CD8-positive, alpha-beta memory T cell (primary cell): Measurements from ENCODE around the gene NR5A2. TPM values are rescaled to one million over a fixed set of nuclear protein-coding genes. Genes with fewer than 3 reads are reported as not detected.

Experiments
- CTCF ChIA-PET: fragments of 350-600 bp; sonication (Branson Sonifier 250); formaldehyde crosslinking; loops from one replicate; lab custom pipeline; 2021; ENCODE audit warnings: antibody characterized with exemption; lab: Charles Lee
- POLR2A ChIA-PET: fragments of 350-600 bp; sonication (Branson Sonifier 250); formaldehyde crosslinking; loops from one replicate; lab custom pipeline; 2021; ENCODE audit warnings: antibody characterized with exemption; lab: Charles Lee
- DNase-seq, 5 donors: peaks; one replicate each; pipeline versions ENCODE4 v3.0.0 to v3.0.0-alpha.2; 2020 to 2022; ENCODE audit warnings: mixed read lengths in 1 of 5
- H3K27ac ChIP-seq: one replicate; pipeline ENCODE4 v1.7.0; 2013; ENCODE audit warnings: low read depth, mild to moderate bottlenecking, low read length, moderate library complexity
- H3K27me3 ChIP-seq: 2 replicates; pipeline ENCODE4 v1.7.0; 2013; ENCODE audit warnings: low read length, mild to moderate bottlenecking; ENCODE audit not compliant: insufficient read depth, poor library complexity, severe bottlenecking
- H3K36me3 ChIP-seq: 2 replicates; pipeline ENCODE4 v1.7.0; 2013; ENCODE audit warnings: mild to moderate bottlenecking, low read length, moderate library complexity; ENCODE audit not compliant: insufficient read depth
- H3K4me1 ChIP-seq: 2 replicates; pipeline ENCODE4 v1.7.0; 2013; ENCODE audit warnings: mild to moderate bottlenecking, low read length, moderate library complexity; ENCODE audit not compliant: insufficient read depth
- H3K4me3 ChIP-seq: 2 replicates; pipeline ENCODE4 v1.7.0; 2013; ENCODE audit warnings: mild to moderate bottlenecking, low read length
- H3K9me3 ChIP-seq: 2 replicates; pipeline ENCODE4 v1.7.0; 2013; ENCODE audit warnings: mild to moderate bottlenecking, low read length
- H3K27ac Mint-ChIP-seq, 8 donors: one replicate each; pipeline ENCODE4 v1.8.0; 2020 to 2021; ENCODE audit warnings: mixed read lengths in 8 of 8, mild to moderate bottlenecking in 6 of 8, inconsistent platforms in 3 of 8, moderate library complexity in 3 of 8
- H3K27me3 Mint-ChIP-seq, 2 donors: one replicate each; pipeline ENCODE4 v1.8.0; 2020 to 2021; ENCODE audit warnings: mixed read lengths in 2 of 2, mild to moderate bottlenecking in 1 of 2, moderate library complexity in 1 of 2
- H3K36me3 Mint-ChIP-seq, 3 donors: one replicate each; pipeline ENCODE4 v1.8.0; 2020 to 2021; ENCODE audit warnings: mixed read lengths in 3 of 3, inconsistent platforms in 1 of 3, mild to moderate bottlenecking in 1 of 3
- H3K4me1 Mint-ChIP-seq, 3 donors: one replicate each; pipeline ENCODE4 v1.8.0; 2020 to 2021; ENCODE audit warnings: mixed read lengths in 3 of 3, inconsistent platforms in 1 of 3, mild to moderate bottlenecking in 1 of 3
- H3K4me3 Mint-ChIP-seq, 7 donors: one replicate each; pipeline ENCODE4 v1.8.0; 2020 to 2021; ENCODE audit warnings: mixed read lengths in 7 of 7, mild to moderate bottlenecking in 6 of 7, moderate library complexity in 4 of 7, inconsistent platforms in 2 of 7
- H3K9me3 Mint-ChIP-seq, 5 donors: one replicate each; pipeline ENCODE4 v1.8.0; 2020 to 2022; ENCODE audit warnings: mixed read lengths in 5 of 5, mild to moderate bottlenecking in 3 of 5, moderate library complexity in 2 of 5, inconsistent platforms in 1 of 5
- polyA plus RNA-seq: library from polyadenylated mRNA; unstranded; fragments of 300-500 nt; fragmentation: Illumina TruSeq; gene quantifications from one replicate; pipeline ENCODE4 v1.2.3, GENCODE V29; 2021
- total RNA-seq, 2 experiments: library from RNA; stranded (reverse); gene quantifications; one replicate each; pipeline ENCODE4 v1.2.3, GENCODE V29; 2021

NR5A2 gene
- total RNA-seq (not detected), polyA plus RNA-seq (not detected)

- no peak within 1 kb of the TSS for H3K27ac Mint-ChIP-seq
- POLR2A ChIA-PET, result no interaction called here
Measured at GRCh38 chr1:200027264-200027823, at the start of gene NR5A2. NR5A2 (plus strand) TSS chr1:200027710; CDS start chr1:200027848, 138 bp downstream.

GRCh38 chr1:199978408-199978940 lies 49.0 kb upstream of the NR5A2 start:
- no peaks in the 10 kb centered on the region for H3K27me3 ChIP-seq
- peak overlapping the region in 1 of 8 donors; percentile 21 for H3K27ac Mint-ChIP-seq
- H3K9me3 Mint-ChIP-seq, result no peaks in the 10 kb centered on the region
- H3K4me1 Mint-ChIP-seq, result no peaks in the 10 kb centered on the region
- H3K4me3 ChIP-seq, result no peak overlapping the region
- ChIA-PET CTCF (no interaction called here), POLR2A (no interaction called here)
- H3K4me3 Mint-ChIP-seq, result no peak overlapping the region
- no peaks in the 10 kb centered on the region for H3K9me3 ChIP-seq
- no peak for DNase-seq
- H3K27me3 Mint-ChIP-seq, result peaks cover 4 to 14% of the 10 kb centered on the region in 2 donors
- no peaks in the 10 kb centered on the region for H3K36me3 ChIP-seq
- H3K27ac ChIP-seq, result no peak overlapping the region
- no peaks in the 10 kb centered on the region for H3K36me3 Mint-ChIP-seq
- no peaks in the 10 kb centered on the region for H3K4me1 ChIP-seq

More at GRCh38 chr1:200027264-200027823, at the start of gene NR5A2:
- Histone ChIP-seq H3K27me3 (peaks cover 12% of the 10 kb centered on the region), H3K36me3 (no peaks in the 10 kb centered on the region), H3K9me3 (no peaks in the 10 kb centered on the region), H3K27ac (no peak within 1 kb of the TSS), H3K4me1 (no peaks in the 10 kb centered on the region), H3K4me3 (no peak within 1 kb of the TSS)
- Mint-ChIP-seq H3K27me3 (peaks cover 45 to 55% of the 10 kb centered on the region in 2 donors), H3K4me3 (peak within 1 kb of the TSS in 1 of 7 donors; percentile 38), H3K36me3 (no peaks in the 10 kb centered on the region), H3K9me3 (no peaks in the 10 kb centered on the region), H3K4me1 (peaks cover 7 to 18% (median 13%) of the 10 kb centered on the region in 3 donors)
- CTCF ChIA-PET, result no interaction called here
- DNase-seq, result no peak

GRCh38 chr1:199979071-199979470 lies 48.4 kb upstream of the NR5A2 start:
- no peak overlapping the region for H3K4me3 ChIP-seq
- Mint-ChIP-seq H3K4me3 (no peak overlapping the region), H3K9me3 (no peaks in the 10 kb centered on the region), H3K36me3 (no peaks in the 10 kb centered on the region), H3K27me3 (peaks cover 4 to 14% of the 10 kb centered on the region in 2 donors), H3K4me1 (no peaks in the 10 kb centered on the region), H3K27ac (no peak overlapping the region)
- CTCF ChIA-PET, result no interaction called here
- H3K4me1 ChIP-seq, result no peaks in the 10 kb centered on the region
- H3K27ac ChIP-seq, result no peak overlapping the region
- DNase-seq, result no peak
- H3K27me3 ChIP-seq, result no peaks in the 10 kb centered on the region
- no peaks in the 10 kb centered on the region for H3K9me3 ChIP-seq
- H3K36me3 ChIP-seq, result no peaks in the 10 kb centered on the region
- POLR2A ChIA-PET, result no interaction called here

DNA sequence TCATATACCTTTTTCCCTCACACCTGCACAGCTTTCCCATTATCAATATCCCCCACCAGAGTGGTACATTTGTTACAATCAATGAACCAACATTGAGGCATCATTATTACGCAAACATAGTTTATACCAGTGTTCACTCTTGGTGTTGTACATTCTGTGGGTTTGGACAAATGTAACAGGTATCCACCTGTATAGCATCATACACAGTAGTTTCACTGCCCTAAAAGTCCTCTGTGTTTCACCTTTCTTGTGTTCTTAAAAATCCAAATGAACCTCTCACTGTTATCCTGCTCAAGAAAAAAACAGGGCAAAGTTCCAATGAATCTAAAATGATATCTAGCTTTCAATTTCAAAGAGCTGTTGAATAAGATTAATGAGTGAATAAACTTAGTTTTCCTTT lies 45.9 kb upstream of the NR5A2 start:
- H3K36me3 ChIP-seq, result no peaks in the 10 kb centered on the region
- H3K4me3 ChIP-seq, result no peak overlapping the region
- Mint-ChIP-seq H3K9me3 (no peaks in the 10 kb centered on the region), H3K4me1 (no peaks in the 10 kb centered on the region), H3K27me3 (peaks cover 4 to 8% of the 10 kb centered on the region in 2 donors), H3K36me3 (no peaks in the 10 kb centered on the region), H3K4me3 (no peak overlapping the region), H3K27ac (no peak overlapping the region)
- H3K9me3 ChIP-seq, result no peaks in the 10 kb centered on the region
- no peaks in the 10 kb centered on the region for H3K27me3 ChIP-seq
- ChIA-PET POLR2A (interaction anchor here (0.6 kb wide), 1 partner anchor 61 kb away, joined by 3 read pairs; no protein-coding TSS in a partner anchor), CTCF (no interaction called here)
- H3K27ac ChIP-seq, result no peak overlapping the region
- no peak for DNase-seq
- H3K4me1 ChIP-seq, result no peaks in the 10 kb centered on the region

DNA sequence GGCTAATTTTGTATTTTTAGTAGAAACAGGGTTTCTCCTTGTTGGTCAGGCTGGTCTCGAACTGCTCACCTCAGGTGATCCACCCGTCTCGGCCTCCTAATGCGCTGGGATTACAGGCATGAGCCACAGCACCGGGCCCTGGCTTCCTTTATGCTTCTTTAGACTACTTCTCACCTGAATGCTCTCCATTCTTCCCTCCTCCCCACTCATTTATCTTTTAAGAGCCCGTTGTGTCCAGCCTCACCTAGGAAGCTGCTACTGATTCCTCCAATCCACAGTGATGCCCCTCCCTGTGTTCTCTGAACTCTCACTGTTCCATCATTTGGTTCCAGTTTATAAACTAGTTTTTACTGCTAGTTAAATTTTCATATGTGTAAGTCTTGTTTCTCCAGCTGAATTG lies 44.9 kb upstream of the NR5A2 start:
- Histone ChIP-seq H3K4me3 (no peak overlapping the region), H3K36me3 (no peaks in the 10 kb centered on the region), H3K27me3 (no peaks in the 10 kb centered on the region), H3K27ac (no peak overlapping the region), H3K4me1 (no peaks in the 10 kb centered on the region), H3K9me3 (no peaks in the 10 kb centered on the region)
- Mint-ChIP-seq H3K27me3 (peaks cover 1 to 4% of the 10 kb centered on the region in 2 donors), H3K36me3 (no peaks in the 10 kb centered on the region), H3K27ac (no peak overlapping the region), H3K9me3 (no peaks in the 10 kb centered on the region), H3K4me1 (no peaks in the 10 kb centered on the region), H3K4me3 (no peak overlapping the region)
- DNase-seq, result no peak
- ChIA-PET CTCF (no interaction called here), POLR2A (no interaction called here)

DNA sequence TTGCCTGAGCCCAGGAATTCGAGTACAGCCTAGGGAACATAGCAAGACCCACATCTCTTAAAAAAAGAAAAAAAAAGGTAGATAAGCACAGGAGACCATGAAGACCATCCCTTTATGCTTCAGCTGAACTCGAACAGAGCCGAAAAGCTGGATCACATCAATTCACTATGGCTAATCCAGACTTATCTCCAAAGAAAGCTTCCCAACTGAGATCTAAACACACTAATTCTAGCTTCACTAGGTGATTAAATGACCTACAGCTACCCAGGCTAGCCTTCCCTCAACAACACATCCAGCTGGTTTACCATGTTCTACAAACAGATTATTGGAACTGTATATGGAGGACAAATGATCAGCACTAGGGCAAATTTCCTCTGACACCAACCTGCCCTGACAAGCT lies 44.0 kb upstream of the NR5A2 start:
- no peaks in the 10 kb centered on the region for H3K27me3 ChIP-seq
- CTCF ChIA-PET, result no interaction called here
- no peaks in the 10 kb centered on the region for H3K9me3 Mint-ChIP-seq

GRCh38 chr1:199995096-199995685 lies 32.3 kb upstream of the NR5A2 start:
- DNase-seq, result no peak
- Mint-ChIP-seq H3K36me3 (no peaks in the 10 kb centered on the region), H3K27ac (no peak overlapping the region), H3K4me1 (no peaks in the 10 kb centered on the region), H3K9me3 (no peaks in the 10 kb centered on the region), H3K27me3 (peaks cover 0 to 13% of the 10 kb centered on the region in 2 donors), H3K4me3 (no peak overlapping the region)
- no peak overlapping the region for H3K4me3 ChIP-seq
- no peaks in the 10 kb centered on the region for H3K9me3 ChIP-seq
- no peaks in the 10 kb centered on the region for H3K27me3 ChIP-seq
- H3K36me3 ChIP-seq, result no peaks in the 10 kb centered on the region
- POLR2A ChIA-PET, result no interaction called here
- no peak overlapping the region for H3K27ac ChIP-seq
- CTCF ChIA-PET, result no interaction called here
- no peaks in the 10 kb centered on the region for H3K4me1 ChIP-seq

More for the DNA sequence above, 44.0 kb upstream of the NR5A2 start:
- Histone ChIP-seq H3K36me3 (no peaks in the 10 kb centered on the region), H3K9me3 (no peaks in the 10 kb centered on the region), H3K4me3 (no peak overlapping the region), H3K4me1 (no peaks in the 10 kb centered on the region), H3K27ac (no peak overlapping the region)
- H3K4me3 Mint-ChIP-seq, result no peak overlapping the region
- H3K27ac Mint-ChIP-seq, result no peak overlapping the region
- POLR2A ChIA-PET, result no interaction called here
- H3K36me3 Mint-ChIP-seq, result no peaks in the 10 kb centered on the region
- no peak for DNase-seq
- no peaks in the 10 kb centered on the region for H3K4me1 Mint-ChIP-seq
- peaks cover 1 to 4% of the 10 kb centered on the region in 2 donors for H3K27me3 Mint-ChIP-seq

- CTCF ChIA-PET, result no interaction called here
- peaks cover 6 to 20% of the 10 kb centered on the region in 2 donors for H3K27me3 Mint-ChIP-seq
Measured at GRCh38 chr1:200005165-200005564, 22.3 kb upstream of the NR5A2 start.

More at GRCh38 chr1:200005165-200005564, 22.3 kb upstream of the NR5A2 start:
- POLR2A ChIA-PET, result no interaction called here
- Mint-ChIP-seq H3K27ac (no peak overlapping the region), H3K36me3 (peaks cover 0 to 1% (median 0%) of the 10 kb centered on the region in 3 donors), H3K4me3 (no peak overlapping the region), H3K9me3 (no peaks in the 10 kb centered on the region), H3K4me1 (no peaks in the 10 kb centered on the region)
- Histone ChIP-seq H3K27ac (no peak overlapping the region), H3K27me3 (no peaks in the 10 kb centered on the region), H3K36me3 (no peaks in the 10 kb centered on the region), H3K4me1 (no peaks in the 10 kb centered on the region), H3K4me3 (no peak overlapping the region), H3K9me3 (no peaks in the 10 kb centered on the region)
- DNase-seq, result no peak
